Chondrocyte (in vitro differentiated cells): Measurements from ENCODE around the gene BMP8A. TPM values are rescaled to one million over a fixed set of nuclear protein-coding genes. Genes with fewer than 3 reads are reported as not detected.
"Not testable (repeated sequence)": the region's sequence is repeated elsewhere in the genome, so short reads cannot be mapped to it uniquely, and the experiment has no call there.

Source experiments
- DNase-seq: peaks from one replicate; pipeline ENCODE4 v3.0.0; 2021; ENCODE audit warnings: mixed read lengths, low spot score
- H3K27ac Mint-ChIP-seq: one replicate; pipeline ENCODE4 v1.8.0; 2021; ENCODE audit warnings: mild to moderate bottlenecking, moderate library complexity, mixed read lengths; ENCODE audit not compliant: unreplicated experiment
- H3K27me3 Mint-ChIP-seq: 2 replicates; pipeline ENCODE4 v1.8.0; 2021; ENCODE audit warnings: low read depth, mixed read lengths
- H3K36me3 Mint-ChIP-seq: 2 replicates; pipeline ENCODE4 v1.8.0; 2021; ENCODE audit warnings: low read depth, mixed read lengths
- H3K4me1 Mint-ChIP-seq: 2 replicates; pipeline ENCODE4 v1.8.0; 2021; ENCODE audit warnings: low read depth, mild to moderate bottlenecking, mixed read lengths
- H3K4me3 Mint-ChIP-seq: one replicate; pipeline ENCODE4 v1.8.0; 2021; ENCODE audit warnings: mild to moderate bottlenecking, moderate library complexity, mixed read lengths; ENCODE audit not compliant: unreplicated experiment
- H3K9me3 Mint-ChIP-seq: 2 replicates; pipeline ENCODE4 v1.8.0; 2021; ENCODE audit warnings: low read depth, mixed read lengths
- total RNA-seq: library from RNA; stranded (reverse); gene quantifications from 3 replicates; pipeline ENCODE4 v1.2.1, GENCODE V29; 2021
- TF ChIP-seq, protein P1 (sequence below): fragments of 200-600 bp; sonication (generic); IDR thresholded peaks from 2 replicates; pipeline ENCODE4 v1.5.0; 2021; ENCODE audit warnings: antibody characterized with exemption, mild to moderate bottlenecking, moderate library complexity

BMP8A gene
- total RNA-seq, 1 donor from 2014 or later = 0.12 TPM

GRCh38 chr1:39524591-39525365 lies 33.3 kb downstream of the BMP8A start:
- no peak overlapping the region for H3K4me3 Mint-ChIP-seq
- H3K27ac Mint-ChIP-seq = no peak overlapping the region
- peaks cover 7% of the 10 kb centered on the region for H3K36me3 Mint-ChIP-seq
- TF ChIP-seq, protein P1, sequence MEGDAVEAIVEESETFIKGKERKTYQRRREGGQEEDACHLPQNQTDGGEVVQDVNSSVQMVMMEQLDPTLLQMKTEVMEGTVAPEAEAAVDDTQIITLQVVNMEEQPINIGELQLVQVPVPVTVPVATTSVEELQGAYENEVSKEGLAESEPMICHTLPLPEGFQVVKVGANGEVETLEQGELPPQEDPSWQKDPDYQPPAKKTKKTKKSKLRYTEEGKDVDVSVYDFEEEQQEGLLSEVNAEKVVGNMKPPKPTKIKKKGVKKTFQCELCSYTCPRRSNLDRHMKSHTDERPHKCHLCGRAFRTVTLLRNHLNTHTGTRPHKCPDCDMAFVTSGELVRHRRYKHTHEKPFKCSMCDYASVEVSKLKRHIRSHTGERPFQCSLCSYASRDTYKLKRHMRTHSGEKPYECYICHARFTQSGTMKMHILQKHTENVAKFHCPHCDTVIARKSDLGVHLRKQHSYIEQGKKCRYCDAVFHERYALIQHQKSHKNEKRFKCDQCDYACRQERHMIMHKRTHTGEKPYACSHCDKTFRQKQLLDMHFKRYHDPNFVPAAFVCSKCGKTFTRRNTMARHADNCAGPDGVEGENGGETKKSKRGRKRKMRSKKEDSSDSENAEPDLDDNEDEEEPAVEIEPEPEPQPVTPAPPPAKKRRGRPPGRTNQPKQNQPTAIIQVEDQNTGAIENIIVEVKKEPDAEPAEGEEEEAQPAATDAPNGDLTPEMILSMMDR = no peak
- no peaks in the 10 kb centered on the region for H3K4me1 Mint-ChIP-seq
- H3K27me3 Mint-ChIP-seq = no peaks in the 10 kb centered on the region
- no peaks in the 10 kb centered on the region for H3K9me3 Mint-ChIP-seq
- peak; percentile 78 for DNase-seq

DNA sequence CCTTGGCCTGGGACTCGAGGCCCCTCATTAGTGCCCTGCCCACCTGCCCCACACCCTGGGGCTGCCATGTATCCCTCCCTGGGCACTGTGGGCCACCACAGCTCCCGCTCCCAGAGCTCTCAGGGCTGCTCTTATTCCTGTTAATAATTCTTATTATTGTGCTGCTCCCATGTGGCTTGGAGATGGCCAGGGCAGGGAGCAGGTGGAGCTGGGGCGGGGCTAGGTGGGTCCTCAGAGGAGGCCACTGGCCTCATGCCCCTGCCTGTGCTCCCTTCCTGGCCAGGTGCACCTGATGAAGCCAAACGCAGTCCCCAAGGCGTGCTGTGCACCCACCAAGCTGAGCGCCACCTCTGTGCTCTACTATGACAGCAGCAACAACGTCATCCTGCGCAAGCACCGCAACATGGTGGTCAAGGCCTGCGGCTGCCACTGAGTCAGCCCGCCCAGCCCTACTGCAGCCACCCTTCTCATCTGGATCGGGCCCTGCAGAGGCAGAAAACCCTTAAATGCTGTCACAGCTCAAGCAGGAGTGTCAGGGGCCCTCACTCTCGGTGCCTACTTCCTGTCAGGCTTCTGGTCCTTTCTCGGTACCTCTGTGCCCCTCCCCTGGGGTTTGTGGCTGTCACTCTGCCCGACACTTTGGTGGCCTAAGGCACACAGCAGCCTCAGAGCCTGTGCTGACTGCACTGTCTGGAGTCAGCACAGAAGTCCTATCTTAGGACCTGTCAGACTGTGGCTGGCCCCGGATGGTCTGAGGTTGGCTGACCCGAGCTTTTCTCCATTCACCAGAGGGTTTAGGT lies 34.1 kb downstream of the BMP8A start:
- peak; percentile 58 for DNase-seq
- Mint-ChIP-seq H3K27me3 (no peaks in the 10 kb centered on the region), H3K27ac (no peak overlapping the region), H3K4me3 (no peak overlapping the region), H3K9me3 (no peaks in the 10 kb centered on the region), H3K4me1 (no peaks in the 10 kb centered on the region), H3K36me3 (peaks cover 7% of the 10 kb centered on the region)
- TF ChIP-seq, protein P1 = no peak

GRCh38 chr1:39526466-39527189 lies 35.2 kb downstream of the BMP8A start:
- Mint-ChIP-seq H3K4me3 (no peak overlapping the region), H3K36me3 (peaks cover 11% of the 10 kb centered on the region)

GRCh38 chr1:39527190-39527579 lies 35.7 kb downstream of the BMP8A start:
- peaks cover 15% of the 10 kb centered on the region for H3K36me3 Mint-ChIP-seq
- not testable (repeated sequence) for DNase-seq, H3K4me1 Mint-ChIP-seq, H3K4me3 Mint-ChIP-seq, H3K27me3 Mint-ChIP-seq, H3K27ac Mint-ChIP-seq, H3K9me3 Mint-ChIP-seq

More at GRCh38 chr1:39526466-39527189, 35.2 kb downstream of the BMP8A start:
- H3K9me3 Mint-ChIP-seq = no peaks in the 10 kb centered on the region
- TF ChIP-seq, protein P1 = no peak
- no peak overlapping the region for H3K27ac Mint-ChIP-seq
- H3K4me1 Mint-ChIP-seq = no peaks in the 10 kb centered on the region
- H3K27me3 Mint-ChIP-seq = no peaks in the 10 kb centered on the region
- no peak for DNase-seq

GRCh38 chr1:39528082-39528481 lies 36.6 kb downstream of the BMP8A start:
- Mint-ChIP-seq H3K36me3 (peaks cover 16% of the 10 kb centered on the region), H3K27me3 (no peaks in the 10 kb centered on the region), H3K4me1 (no peaks in the 10 kb centered on the region), H3K4me3 (no peak overlapping the region), H3K27ac (no peak overlapping the region), H3K9me3 (no peaks in the 10 kb centered on the region)
- no peak for DNase-seq
- TF ChIP-seq, protein P1 = no peak
